HG03565 (cell line): ENCODE results near the gene RGS3.
"Not testable (repeated sequence)": the region's sequence is repeated elsewhere in the genome, so short reads cannot be mapped to it uniquely, and the experiment has no call there.

ENCODE experiments used
- ATAC-seq: cut with Tn5 transposase; IDR thresholded peaks from one replicate; pipeline ENCODE4 v1.9.1; 2021; ENCODE audit warnings: mild to moderate bottlenecking, moderate library complexity; ENCODE audit not compliant: unreplicated experiment

The RGS3 gene

DNA sequence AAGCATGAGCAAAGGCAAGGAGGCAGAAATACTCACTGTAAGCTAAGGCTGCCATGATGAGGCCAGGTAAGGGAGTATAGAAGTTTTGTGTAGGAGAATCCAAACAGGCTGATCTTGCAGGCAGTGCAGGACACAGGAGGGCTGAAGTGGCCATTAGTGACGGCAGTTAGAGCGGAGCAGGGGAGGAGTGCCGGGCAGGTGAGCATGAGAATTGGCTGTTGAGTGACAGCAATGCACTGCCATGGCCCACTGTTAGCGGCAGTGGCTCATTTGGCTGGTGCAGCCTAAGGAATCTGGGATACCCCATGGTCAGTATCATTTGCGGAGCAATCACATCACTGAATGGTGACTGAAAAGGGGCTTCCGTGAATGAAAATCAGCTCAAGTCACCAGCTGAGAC is 22.8 kb downstream of the RGS3 start:
- no peak for ATAC-seq

DNA sequence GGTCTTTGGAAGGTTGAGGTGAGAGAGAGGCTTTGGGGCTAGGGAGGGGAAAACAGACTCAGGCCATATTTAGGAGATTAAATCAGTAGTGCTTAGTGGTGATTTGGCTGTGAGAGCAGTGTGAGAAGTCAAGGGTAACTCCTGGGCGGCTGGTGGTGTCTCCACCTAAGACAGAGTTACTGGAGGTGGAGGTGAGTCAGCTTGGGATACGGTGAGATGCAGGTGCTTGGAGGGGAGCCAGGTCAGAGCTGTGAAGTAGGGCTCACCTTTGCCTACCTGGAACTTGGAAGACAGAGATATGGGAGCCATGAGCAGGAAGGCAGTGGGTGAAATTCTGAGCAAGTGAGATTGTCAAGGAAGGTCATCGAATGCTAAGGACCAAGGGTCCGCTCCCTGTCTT is 24.5 kb downstream of the RGS3 start:
- ATAC-seq, result no peak

- no peak for ATAC-seq
Observed at GRCh38 chr9:113488490-113488889, 25.0 kb downstream of the RGS3 start.

- ATAC-seq, result not testable (repeated sequence)
Observed at GRCh38 chr9:113491147-113491546, 27.6 kb downstream of the RGS3 start.

DNA sequence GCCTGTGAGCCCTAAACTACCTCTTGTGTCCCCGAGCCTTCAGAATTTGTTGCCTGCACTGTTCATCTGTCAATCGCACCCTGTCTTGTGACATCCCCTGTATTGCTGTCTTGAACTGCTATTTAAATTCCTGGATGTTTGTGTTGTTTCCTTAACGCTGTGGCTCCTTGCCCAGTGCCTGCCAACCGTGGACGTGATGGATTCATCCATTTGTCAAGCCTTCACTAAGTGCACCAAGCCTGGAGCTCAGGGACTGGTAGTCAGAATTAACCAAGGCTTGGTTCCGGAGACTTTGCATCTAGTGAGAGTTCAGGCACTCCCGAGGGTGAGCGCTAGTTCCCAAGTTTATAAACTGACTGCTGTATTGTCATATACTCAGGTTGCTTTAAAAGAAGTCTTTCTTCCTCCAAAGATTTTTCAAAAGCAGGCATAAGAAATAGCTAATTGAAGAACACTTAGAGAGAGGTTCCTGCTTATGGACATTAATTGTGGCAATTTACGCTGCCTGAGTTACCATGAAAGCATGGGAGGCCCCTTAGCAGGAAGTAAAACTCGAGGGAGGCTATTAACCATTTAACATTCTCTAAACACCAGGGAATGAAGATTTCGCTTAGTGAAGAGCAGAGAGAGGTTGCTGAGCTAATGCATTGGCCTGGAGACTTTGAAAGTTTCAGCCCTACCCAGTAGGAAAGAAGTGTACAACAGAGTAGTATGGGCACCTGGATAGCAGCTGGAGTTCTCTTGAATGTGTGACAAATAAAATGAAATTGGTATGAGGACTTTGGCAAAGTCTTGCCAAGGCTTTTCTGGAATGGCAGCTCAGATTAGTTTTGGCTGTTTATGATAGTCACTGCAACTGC is 29.0 kb downstream of the RGS3 start:
- no peak for ATAC-seq

- no peak for ATAC-seq
Observed at GRCh38 chr9:113493203-113493520, 29.6 kb downstream of the RGS3 start.

- no peak for ATAC-seq
Observed at GRCh38 chr9:113495526-113495925, 32.0 kb downstream of the RGS3 start.

DNA sequence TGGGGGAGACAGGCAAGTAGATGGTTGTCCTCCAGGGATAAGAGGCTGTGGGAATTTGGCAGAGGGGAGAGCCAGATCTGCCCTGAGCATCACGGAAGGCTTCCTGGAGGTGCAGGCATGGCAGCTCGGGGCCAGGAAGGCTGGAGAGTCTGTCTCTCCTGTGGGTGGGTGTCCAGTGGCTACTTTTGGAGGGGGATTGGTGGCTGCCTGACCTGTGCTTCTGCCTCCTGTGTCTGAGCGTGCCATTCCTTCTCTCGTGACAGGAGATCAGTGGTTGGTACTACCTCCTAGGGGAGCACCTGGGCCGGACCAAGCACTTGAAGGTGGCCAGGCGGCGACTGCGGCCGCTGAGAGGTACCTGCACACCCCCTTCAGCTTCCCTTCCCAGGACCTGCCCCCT is 33.5 kb downstream of the RGS3 start:
- ATAC-seq, result no peak

DNA sequence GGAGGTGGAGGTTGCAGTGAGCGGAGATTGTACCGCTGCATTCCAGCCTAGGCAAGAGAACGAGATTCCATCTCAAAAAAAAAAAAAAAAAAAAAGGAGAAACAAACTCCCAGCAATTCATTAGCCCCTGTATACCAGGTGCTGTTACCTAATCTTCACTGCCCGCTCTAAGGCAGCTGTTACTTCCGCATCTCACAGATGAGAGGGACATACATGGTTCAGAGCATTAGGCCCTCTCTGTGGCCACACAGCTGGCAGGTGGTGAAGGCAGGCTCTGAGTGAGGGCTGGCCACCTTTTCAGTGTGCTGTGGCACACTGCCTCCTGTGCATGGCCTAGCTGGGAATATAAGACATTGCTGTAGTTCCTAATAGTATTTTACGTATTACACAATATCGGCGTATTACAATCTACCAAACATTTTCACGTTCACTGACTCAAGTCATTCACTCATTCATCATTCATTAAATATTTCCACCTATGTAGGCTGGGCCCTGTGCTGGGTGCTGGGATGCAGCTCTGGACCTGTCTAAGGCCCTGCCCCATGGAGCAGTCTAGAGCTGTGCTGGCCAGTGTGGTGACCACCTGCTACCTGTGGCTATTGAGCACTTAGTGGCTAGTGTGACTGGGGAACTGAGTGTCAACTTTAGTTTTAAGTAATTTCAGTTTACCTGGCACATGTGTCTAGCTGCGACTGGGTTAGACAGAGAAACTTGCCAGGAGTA is 35.8 kb downstream of the RGS3 start:
- no peak for ATAC-seq

GRCh38 chr9:113499876-113500497 is 36.5 kb downstream of the RGS3 start:
- no peak for ATAC-seq

GRCh38 chr9:113501129-113501686 is 37.7 kb downstream of the RGS3 start:
- ATAC-seq, result no peak

DNA sequence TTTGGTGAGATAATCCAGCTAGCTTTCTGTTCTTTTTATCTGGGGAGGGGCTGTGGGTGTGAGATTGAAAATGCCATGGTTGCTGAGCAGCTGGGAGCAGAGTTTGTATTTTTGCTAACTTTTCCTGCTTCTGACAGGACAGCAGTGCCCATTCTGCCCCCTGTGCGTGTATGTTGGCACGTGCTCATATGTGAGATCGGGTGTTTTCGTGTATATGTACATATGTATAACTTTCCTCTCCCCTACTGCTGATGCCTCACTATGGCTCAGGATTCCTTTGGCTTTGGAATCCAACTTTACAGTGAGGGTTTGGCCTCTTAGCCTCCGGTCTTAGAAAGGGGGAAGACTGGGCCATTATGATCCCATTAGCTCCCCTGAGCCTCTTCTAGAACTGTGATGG is 38.3 kb downstream of the RGS3 start:
- ATAC-seq, result no peak

DNA sequence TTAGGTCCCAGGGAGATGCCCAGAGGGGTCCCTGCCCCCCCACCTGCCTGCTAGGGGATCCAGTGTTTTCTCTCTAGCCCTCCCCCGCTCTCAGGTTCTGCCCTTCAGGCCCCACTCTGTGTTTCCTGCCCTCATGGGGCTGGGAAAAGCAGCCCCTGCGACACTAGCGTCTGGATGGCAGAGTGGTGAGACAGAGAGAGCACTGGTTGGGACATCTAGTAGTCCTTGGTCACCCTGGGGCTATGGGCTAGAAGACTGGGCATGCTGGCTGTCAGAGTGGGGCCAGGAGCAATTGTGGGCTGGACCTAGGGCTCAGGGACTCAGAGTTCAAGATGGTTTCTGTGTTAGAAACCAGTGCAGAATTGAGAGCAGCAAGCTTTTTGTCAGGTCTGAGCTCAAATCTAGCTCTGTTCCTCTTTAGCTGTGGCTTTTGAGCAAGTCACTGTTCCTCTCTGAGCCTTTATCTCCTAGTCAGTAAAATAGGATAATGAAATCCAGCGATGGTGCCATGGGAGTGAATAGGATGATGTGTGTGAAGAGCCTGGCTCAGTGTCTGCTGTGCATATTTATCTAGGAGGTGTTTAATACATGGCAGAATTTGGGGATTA is 39.0 kb downstream of the RGS3 start:
- ATAC-seq, result no peak

- ATAC-seq, result no peak
Observed at GRCh38 chr9:113503131-113503541, 39.6 kb downstream of the RGS3 start.

GRCh38 chr9:113503613-113504211 is 40.2 kb downstream of the RGS3 start:
- ATAC-seq, result no peak

GRCh38 chr9:113504725-113505590 is 41.4 kb downstream of the RGS3 start:
- ATAC-seq, result no peak

DNA sequence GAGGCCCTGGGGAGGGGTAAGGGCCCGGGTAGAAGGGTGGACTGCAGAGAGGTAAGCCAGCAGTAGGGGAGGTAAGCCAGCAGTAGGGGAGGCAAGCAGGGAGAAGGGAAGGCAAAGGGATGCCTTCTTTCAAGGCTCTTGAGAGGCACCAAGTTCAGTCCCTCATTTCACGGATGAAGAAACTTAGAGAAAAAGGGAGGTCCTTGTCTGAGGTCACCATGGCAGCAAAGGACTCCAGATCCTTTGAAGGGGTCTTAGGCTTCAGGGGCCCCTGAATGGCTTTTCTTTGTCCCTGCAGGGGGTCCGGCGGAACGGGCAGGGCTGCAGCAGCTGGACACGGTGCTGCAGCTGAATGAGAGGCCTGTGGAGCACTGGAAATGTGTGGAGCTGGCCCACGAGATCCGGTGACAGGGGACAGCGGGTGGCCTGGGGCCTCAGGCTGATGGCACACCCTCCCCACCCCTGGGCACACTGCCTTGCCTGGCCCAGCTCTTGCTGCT is 42.6 kb downstream of the RGS3 start:
- no peak for ATAC-seq

DNA sequence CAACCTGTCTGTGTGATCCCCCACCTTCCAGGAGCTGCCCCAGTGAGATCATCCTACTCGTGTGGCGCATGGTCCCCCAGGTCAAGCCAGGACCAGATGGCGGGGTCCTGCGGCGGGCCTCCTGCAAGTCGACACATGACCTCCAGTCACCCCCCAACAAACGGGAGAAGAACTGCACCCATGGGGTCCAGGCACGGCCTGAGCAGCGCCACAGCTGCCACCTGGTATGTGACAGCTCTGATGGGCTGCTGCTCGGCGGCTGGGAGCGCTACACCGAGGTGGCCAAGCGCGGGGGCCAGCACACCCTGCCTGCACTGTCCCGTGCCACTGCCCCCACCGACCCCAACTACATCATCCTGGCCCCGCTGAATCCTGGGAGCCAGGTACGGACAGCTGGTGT is 43.7 kb downstream of the RGS3 start:
- ATAC-seq, result no peak

DNA sequence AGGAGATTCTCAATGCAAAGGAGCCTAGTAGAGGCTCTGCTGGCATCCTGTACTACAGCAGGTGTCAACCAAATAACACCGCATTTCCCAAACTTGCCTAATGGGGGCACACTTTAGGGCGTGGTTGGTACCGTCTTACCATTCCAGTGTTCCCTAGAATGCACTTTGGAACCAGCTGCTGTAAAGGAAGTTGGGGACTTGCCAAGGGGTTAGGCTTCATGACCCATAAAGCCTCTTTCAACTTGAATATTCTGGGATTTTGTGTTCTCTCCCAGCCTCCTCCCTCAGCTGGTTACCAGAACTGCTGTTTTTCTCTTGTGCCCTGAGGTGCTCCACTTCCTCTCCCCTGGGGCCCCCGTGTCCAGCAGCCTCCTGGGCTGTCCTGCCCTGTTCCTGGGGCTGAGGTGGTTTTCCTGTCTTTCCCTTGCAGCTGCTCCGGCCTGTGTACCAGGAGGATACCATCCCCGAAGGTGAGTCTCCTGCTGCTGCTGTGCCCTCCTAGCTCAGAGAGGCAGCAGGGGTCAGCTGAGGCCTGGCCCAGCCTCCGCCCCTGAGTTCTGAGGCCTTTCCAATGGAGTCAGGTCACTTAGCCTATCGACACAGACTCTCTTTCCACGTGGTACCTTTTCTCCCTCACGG is 44.7 kb downstream of the RGS3 start:
- ATAC-seq, result no peak
